NCI-H2081 treated with DMSO at 0.1 percent for 48 hours (cell line): ENCODE results near the gene RSPH9.

Experiments
- DNase-seq: peaks from one replicate; lab custom pipeline; 2025; lab: John Stamatoyannopoulos, UW

The RSPH9 gene

DNA sequence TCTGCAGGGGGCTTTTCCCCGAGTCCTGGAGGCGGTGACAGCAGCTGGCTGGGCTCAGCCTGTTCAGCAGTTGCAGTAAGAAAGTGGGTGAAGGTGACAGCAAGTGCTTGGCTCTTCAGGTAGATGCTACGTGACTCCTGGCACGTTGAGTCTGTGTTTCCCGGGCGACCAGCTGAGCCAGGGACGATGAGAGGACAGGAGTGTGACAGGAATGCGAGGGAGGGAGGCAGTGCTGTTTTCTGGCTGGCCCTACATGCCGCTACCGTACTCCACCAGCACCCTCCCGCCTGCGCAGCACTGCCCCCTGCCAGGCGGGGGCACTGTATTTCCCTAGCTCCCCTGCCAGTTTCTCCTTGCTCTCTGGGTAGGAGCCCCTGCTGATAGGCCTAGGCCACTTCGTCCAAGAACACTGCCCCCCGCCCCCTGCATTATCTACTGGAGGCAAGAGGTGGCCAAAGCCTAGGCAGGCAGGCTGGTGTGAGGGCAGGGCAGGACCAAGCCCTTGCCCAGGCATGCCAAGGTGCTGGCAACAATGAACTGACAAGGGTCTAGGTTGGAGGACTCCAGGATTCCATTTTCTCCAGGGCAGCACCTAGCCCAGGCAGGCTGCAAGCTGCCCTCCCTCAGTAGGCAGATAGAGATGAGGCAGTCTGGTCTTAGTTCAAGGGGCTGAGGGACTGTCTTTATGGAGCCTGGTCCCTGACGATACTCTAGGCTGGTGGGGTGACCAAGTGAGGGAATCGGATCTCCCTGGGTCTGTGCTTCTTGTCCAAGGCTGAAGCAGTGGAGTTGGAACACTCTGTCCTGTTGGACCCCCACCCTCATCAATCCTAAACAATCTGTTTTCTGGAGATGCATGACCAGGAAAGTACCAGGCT, 23.6 kb downstream of the RSPH9 start:
- no peak for DNase-seq

DNA sequence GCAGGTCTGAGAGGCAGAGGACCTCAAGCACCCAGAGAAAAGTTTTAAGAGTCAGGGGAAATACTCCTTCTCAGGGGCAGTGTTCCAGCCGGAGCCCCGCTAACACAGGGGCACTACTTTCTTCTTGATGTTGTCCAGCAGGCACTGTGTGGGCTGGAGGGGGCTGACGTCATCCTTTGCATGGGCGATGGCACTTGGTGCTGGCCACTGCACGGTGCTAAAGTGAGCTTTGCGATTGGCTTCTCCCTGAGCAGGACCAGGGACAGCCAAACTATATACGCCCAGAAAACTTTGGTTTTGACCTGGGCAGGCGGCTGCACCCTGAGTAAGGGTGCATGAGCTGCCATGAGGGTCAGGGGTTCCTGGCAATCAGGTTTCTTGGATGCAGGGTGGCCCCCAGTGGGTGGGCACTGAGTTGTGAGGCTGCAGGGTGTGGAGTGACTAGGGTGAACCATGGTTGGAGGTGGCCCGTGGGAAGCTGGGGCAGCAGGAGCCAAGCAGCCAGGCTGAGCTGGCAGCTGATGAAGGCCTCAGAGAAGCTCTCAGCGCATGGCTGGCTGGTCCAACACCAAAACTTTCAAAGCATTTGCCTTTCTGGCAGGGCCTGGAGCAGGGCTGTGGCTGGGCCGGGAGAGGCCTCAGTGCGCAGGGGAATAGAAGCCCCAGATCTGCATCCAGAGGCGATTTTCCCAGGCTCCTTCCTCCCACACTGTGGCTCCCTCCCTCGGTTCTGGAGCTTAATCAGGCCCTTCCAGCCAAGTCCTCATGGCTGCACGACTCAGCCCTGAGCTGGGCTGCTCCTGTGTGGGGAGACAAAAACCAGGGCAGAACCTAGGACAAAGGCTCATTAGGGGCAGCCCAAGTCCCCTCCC, 24.4 kb downstream of the RSPH9 start:
- DNase-seq = no peak

DNA sequence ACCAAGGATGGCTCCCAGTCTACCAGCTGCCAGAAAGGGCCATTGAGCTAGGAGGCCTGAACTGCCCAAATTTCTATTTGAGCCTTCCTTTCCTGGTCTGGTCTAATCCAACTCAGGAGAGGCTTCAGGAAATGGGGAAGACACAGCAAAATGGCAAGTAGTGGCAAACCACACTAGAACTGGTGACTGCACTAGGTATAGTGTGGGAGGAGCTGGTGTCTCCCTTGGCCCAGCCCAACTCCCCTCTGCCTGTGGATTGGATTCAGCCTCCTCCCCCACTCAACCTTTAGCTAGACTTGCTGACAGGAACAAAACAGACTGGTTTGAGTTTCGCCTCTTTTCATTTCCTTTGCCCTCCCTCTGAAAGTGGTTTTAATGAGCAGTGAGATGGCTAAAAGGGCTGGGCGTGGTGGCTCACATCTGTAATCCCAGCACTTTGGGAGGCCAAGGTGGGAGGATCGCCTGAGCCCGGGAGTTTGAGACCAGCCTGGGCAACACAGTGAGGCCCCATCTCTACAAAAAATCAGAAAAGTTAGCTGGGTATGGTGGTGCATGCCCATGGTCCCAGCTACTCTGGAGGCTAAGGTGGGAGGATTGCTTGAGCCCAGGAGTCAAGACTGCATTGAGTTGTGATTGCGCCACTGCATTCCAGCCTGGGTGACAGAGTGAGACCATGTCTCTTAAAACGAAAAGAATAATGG, 25.2 kb downstream of the RSPH9 start:
- DNase-seq = no peak

DNA sequence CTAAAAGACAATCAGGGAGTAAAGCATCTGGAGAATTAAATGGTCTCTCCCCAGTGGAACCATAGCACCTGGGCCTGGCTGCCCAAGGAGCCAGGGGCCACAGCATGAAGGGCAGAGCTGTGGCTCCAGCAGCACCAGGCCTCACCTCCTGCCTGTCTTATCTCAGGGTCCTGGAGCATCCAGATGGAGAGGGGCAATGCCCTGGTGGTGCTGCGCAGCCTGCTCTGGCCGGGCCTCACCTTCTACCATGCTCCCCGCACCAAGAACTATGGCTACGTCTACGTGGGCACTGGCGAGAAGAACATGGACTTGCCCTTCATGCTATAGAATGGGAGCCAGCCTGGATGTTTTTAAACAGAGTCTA, 25.8 kb downstream of the RSPH9 start:
- DNase-seq = no peak

DNA sequence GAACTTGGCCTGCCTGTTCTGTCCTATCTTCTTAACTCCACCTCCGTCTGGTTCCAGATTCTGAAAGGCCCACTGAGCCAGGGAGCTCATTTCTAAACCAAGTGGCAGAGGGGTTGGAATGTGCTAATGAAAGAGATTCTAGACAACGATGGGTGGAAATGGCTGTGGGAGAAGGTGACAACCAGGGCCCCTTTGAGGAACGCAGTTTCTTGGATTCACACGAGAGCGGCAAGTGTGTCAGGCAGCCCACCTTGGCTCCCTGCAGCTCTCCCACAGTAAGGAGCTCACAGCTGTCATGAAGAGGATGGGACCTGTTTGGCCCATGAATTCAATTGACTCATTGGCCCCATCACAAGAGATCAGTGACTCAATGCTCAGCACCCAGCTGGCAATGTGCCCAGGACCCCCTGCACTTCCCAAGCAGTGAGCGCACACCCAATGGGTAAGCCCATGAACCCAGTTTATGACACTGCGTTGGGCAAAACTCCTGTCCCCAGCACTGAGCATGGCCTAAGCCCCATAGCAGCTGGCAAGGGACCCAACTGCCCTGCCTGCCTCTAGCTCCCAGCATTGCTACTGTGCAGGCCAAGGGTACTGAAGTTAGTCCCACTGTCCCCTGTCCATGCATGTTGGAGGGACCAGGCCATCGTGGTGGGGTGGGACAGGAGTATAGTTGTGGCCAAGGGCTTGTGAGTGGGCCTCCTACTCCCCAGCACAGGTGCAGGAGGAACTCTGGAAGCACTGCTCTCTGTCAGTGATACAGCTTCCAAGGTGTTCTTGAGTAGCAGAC, 26.4 kb downstream of the RSPH9 start:
- DNase-seq = no peak

DNA sequence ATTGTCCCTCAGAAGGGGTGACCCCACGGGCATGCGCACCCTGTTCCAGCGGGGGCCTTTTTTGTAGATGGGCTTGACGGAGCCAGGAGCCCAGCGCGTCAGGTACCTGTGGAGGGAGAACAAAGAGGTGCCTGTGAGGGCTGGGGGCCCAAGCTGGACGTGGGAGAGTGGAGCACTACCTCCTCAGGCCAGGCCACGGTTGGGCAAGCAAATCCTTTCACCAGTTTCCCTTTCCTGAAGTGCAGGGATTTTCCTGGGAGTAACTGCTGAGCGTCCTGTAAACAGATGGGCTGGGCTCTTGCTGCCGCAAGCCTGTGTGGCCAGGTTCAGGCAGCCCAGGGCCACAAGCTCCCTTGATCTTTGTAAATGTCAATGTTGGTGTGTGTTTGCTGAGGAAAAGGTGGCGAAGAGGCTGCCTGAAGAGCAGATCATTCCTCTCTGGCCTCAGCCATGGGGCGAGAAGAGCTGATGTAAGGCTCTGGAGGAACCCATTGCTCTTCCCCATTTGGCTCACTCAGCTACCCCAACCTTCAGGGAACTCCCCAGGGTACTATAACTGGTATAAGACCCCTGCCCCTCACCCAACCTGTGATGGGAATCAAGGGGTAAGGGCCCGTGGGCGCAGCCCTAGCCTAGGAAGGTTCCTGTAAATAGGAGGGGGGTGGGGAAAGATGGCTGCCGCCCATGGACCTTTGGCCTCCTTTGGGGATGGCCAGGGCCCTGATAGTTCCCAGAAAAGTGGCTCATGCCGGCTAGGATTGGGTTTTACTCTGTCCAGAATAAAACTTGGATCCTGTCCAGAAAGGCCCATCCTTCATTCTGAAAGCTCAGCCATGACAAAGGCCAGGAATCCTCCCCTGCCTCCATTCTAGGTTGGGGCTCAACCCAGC, 27.2 kb downstream of the RSPH9 start:
- DNase-seq = no peak

DNA sequence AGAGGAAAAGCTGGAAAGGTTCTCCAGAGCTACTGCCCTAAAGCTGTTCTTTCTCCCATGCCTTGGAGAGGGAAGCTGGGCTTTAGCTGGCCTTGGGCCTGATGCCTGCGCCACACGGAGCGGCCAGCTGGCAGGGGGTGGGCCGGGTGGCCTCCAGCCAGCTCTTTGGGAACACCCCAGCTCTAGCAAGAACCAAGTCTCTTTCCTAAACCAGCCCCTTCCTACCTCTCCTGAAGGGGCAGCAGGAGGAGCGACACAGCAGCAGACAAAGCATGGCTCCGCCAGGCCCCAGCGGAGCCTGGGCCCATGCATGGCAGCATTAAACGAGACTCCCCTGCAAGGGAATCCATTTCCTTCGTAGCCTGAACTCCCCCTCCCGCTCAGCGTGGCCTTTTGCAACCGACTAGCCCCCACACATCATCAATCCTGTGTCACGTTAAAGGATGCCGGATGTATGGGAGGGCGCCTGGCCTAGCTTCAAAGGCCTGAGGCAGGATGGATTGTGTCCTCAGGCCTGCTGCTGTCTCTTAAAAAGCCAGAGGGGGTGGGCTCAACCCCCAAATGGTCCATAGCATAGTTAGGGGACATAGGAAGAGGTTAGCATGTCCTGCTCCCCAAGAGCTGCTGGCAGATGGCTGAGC, 28.7 kb downstream of the RSPH9 start:
- DNase-seq = no peak

DNA sequence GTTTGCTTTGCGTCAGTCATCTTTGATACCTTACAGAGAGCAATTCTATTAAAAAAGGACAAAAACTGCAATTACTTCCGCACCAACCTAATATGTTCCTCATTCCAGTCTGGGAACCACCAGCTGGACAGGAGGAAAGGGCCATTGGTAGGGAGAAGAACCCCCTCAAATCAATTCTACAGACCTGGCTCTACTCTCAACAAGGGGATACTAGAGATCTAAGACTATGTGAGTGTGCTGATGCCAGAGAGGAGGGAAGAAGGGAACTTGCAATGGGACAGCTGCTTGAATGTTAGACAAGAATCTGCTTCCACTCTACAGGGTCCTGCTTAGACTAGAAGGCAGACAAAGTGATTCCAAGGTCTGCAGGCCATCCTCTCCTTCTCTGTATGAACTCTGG, 29.5 kb downstream of the RSPH9 start:
- DNase-seq = no peak

DNA sequence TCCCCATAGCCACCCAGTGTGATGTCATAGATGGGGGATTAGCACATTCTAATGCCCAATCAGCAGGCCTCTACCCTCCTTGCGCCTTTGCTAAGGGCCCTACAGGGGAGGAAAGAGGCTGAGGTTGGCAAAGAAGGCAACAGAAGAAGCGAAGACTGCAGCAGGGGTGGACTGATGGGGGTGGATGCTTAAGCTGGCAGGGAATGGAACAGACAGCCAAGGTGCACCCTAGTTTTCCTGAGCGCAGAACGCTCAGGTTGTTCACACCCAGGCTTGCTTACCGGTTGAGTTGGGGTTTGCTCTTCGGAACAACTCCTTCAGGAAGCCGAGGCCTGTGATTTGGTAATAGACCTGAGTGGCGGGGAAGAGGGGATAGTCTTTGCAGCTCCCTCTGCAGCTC, 30.1 kb downstream of the RSPH9 start:
- DNase-seq = no peak

DNA sequence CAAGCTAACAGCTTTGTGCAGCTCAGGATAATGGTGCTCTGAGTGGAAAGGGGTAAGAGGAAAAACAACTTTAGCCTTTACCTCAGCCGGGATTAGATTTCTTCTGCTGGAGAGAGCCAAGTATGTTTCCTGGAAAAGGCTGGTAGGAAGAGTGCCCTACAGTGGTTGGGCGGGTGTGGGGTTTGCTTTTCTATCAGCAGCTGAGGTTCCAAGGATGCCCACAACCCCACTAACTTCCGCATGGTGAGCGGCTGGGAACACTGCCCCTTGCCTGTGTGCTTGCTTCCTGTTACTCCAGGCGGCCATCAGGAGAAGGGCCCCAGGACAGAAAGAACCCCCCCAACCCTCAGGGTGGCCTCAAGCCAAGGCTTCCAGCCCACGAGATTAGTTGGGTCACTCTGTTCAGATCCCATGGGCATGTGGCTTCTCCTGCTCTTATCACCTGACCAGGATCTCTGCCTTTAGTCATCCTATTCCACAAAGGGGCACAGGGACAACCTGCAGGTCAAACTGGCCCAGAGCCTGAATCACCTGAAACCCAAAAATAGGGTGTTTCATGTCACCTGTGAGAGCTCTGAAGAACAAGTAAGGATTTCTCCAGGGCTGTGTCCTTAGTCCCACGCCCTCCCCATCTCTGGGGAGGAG, 32.2 kb downstream of the RSPH9 start:
- no peak for DNase-seq

DNA sequence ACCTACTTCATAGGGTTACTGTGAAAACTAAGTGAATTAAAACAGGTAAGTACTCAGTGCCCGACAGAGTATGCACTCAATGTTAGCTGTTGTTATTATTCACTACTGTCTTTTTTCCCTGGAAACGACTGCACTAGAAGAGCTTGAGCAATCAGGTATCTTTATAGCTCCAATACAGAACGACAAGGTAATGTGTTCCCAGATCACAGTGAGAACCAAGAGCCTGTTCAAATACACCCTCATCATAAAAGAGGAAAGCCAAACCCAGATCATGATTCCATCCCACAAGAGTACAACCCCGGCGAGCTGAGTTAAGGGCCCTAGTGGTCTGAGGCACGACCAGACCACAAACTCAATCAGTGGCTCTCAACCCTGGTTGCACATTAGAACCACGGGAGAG, 32.9 kb downstream of the RSPH9 start:
- no peak for DNase-seq

DNA sequence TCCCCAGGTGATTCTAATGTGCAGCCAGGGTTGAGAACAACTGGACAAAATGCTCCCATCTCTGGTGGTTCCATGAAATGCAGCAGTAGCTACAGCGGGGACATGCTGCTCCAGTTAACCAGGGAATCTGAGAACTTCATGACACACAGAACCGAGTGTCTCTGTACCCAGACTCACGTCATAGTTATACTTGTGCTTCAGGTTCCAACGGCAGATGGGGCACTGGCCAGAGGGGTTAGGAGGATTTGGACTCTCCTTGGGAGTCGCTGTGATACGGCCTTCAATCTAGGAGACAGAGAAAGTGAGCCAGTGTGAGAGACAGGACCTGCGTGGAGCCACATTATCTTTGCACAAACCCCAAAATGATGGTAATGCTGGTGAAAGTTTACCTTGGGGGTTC, 33.5 kb downstream of the RSPH9 start:
- DNase-seq = no peak

DNA sequence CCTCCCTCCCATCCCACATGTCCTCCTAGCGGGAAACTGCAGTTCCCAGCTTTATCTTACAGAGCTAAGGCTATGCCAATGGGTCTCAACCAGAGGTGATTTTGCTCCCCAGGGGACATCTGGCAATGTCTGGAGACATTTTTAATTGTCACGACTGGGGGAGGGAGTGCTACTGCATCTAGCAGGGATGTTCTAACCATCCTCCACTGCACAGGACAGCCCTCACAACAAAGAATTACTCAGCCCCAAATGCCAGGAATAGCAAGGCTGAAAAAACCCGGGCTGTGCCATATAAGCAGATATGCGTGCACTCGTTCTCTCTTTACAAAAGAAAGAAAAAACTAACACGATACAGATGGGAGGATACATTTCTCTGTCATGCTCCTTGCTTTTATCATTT, 34.2 kb downstream of the RSPH9 start:
- DNase-seq = no peak

DNA sequence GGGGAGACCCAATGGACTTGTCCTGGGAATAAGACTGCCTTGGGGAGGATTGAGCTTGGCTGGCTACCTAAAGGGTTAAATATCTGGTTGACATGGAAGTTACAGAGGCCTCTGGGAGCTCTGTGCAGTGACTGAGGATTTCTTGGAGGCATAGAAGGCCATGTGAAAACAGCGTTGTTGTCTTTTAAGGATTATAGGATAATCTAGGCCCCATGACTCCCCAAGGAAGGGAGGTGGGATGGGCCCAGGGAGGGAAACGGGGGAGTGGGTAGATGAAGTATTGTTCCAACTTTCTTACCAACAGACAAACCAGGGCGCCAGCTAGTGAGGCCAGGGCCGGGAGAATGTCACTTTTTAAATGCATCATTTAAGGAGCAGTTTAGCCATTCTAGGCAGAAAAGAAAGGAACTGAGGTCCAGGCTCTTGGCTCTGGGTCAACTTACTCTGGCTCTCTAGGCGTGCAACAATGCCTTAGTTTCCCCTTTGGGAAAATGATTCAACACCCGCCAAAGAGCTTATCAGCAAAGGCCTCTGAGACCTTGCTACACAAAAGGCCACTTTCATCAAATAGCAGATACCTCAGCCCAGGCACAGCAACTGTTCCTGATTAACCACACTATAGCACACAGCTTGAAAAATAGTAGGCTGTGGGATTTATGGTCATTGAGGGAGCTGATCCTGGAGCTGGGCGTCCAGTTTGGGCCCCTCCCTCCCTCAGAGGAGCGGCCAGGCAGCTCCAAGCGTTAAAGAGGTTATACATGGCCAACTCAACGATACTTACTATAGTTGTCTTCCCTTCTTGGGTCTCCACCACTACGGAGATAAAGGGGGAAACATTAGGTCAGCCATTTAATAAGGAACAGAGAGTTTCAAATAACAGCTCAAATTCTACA, 35.7 kb downstream of the RSPH9 start:
- DNase-seq = no peak

DNA sequence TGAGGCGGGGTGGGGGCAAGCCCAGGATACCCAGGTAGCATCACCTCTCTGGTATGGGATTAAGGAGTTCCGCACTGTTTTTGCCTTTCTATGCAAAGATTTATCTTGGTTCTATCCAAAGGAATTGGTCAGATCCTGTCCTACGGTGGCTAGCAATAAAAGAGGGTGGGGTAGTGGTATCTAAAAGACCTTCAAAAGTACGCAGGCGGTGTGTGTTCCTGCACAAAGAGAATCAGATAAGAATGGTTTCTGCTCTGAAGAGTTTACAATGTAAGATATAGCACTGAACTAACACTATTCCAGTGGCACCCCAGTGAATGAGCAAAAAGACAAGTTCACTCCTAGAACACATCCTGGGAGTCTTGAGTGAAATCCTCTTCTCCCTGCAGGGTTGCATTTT, 36.5 kb downstream of the RSPH9 start:
- no peak for DNase-seq

DNA sequence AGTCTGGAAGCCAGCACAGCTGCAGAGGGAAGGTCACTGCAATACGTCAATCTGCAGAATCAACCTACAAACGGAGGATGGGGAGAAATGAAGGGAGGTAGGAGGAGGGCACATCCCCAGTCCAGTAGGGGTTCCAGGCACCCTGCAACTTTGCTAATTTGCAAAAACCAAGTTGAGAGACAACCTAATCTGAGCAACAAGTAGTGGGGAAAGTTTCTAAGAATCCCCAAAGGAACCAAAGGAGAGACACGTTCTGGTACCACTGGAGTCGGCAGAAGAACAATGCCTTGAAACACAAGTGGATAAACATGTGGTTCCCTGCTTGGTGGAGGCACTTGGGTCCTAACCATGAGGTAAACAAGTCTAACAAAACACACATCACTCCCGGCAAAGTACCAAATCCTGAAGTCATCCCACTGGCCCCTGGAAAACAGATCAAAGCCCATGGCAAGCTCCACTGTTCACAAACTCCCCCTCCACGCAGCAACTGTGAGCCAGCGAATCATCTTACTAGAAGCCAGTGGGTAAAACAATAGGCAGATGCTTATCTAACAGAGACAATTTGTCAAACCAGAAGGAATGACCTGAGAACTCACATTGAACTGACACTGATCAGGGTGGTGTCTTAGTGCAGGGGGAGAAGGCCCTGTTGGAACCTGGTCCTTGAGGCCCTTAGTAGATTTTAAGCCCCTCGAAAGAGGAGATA, 38.0 kb downstream of the RSPH9 start:
- no peak for DNase-seq

DNA sequence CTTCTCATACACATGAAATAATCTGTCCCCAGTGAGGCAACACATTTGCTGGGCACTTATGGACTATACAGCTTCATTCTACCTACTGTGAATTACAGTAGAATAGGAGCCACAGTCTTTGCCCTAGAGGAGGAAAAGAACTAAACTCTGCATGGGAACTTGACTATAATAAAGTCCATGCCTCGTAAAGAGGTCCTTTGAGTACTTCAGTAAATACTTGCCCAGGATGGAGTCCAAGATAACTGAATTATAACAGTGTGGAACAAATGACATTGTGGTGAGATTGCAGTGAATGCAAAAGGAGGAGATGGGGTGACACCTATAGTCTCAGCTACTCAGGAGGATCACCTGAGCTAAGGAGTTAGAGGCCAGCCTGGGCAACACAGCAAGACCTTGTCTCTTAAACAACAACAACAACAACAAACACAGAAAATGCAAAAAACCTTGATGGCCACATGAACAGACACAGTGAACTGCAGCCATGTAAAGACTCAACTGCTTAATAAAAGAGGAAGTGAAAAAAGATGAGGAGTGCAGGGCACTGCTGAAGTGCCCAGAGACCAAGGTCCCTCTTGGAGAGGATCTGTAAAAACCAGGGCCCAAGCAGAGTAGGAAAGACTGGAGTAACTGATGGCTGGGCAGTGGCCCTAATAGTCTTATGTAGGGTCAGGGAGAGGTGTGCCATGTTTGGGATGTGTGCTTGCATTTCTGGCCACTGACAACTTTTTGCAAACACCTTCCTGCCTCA, 39.0 kb downstream of the RSPH9 start:
- no peak for DNase-seq

DNA sequence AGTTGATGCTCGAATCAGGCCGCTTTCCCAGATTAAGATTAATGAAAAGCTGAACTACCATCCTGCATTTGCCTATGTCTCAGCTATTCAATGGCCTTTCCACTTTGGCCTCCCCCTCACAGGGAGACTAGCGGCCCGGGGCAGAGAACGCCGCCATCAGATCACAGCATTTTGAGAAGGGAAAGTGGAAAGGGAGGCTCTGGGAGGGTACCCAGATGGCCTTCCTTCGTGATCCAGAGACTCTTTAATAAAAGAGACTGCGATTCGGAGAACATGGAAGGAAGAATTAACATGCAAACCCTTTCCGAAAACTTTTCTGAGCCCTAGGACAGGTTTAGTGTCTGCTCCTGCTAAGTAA, 42.2 kb downstream of the RSPH9 start:
- no peak for DNase-seq
